DOHH2 (cell line): ENCODE data around the gene PDE4DIP.
"Not testable (repeated sequence)": the region's sequence is repeated elsewhere in the genome, so short reads cannot be mapped to it uniquely, and the experiment has no call there.

Source experiments
- H3F3A ChIP-seq: fragments of 200-600 bp; sonication (generic), shearing (Covaris generic); 2 replicates; pipeline ENCODE4 v1.6.0; 2016; ENCODE audit warnings: antibody characterized with exemption, mild to moderate bottlenecking; ENCODE audit not compliant: control insufficient read depth, insufficient read depth
- H3K27ac ChIP-seq: fragments of 200-600 bp; sonication (generic); 2 replicates; pipeline ENCODE4 v1.5.1; 2014; ENCODE audit warnings: low read depth, mild to moderate bottlenecking, low read length, moderate library complexity
- H3K27me3 ChIP-seq: fragments of 200-600 bp; sonication (generic); 2 replicates; pipeline ENCODE4 v1.6.1; 2014; ENCODE audit warnings: mild to moderate bottlenecking, low read length, mixed read lengths; ENCODE audit not compliant: control insufficient read depth
- H3K36me3 ChIP-seq: fragments of 200-600 bp; sonication (generic); 2 replicates; pipeline ENCODE4 v1.6.1; 2014; ENCODE audit warnings: mild to moderate bottlenecking, low read length, moderate library complexity, mixed read lengths; ENCODE audit not compliant: control insufficient read depth
- H3K4me1 ChIP-seq: fragments of 200-600 bp; sonication (generic); 2 replicates; pipeline ENCODE4 v1.6.1; 2014; ENCODE audit warnings: mild to moderate bottlenecking, low read length, mixed read lengths; ENCODE audit not compliant: control insufficient read depth
- H3K4me2 ChIP-seq: fragments of 200-600 bp; sonication (generic); 2 replicates; pipeline ENCODE4 v1.6.0; 2014; ENCODE audit warnings: mild to moderate bottlenecking, low read length, moderate library complexity
- H3K4me3 ChIP-seq: fragments of 200-600 bp; sonication (generic); 2 replicates; pipeline ENCODE4 v1.5.1; 2014; ENCODE audit warnings: mild to moderate bottlenecking, low read length, mixed read lengths
- H3K79me2 ChIP-seq: fragments of 200-600 bp; sonication (generic); 2 replicates; pipeline ENCODE4 v1.6.1; 2014; ENCODE audit warnings: mild to moderate bottlenecking, low read length, mixed read lengths; ENCODE audit not compliant: control insufficient read depth
- H3K9me2 ChIP-seq: fragments of 200-600 bp; sonication (generic); replicated peaks from 2 replicates; pipeline ENCODE4 v1.6.1; 2014; ENCODE audit warnings: mild to moderate bottlenecking, low read length, mixed read lengths; ENCODE audit not compliant: control insufficient read depth
- H3K9me3 ChIP-seq: fragments of 200-600 bp; sonication (generic); 2 replicates; pipeline ENCODE4 v1.6.1; 2014; ENCODE audit warnings: antibody characterized with exemption, low read length, mixed read lengths; ENCODE audit not compliant: control insufficient read depth, insufficient read depth
- H4K20me1 ChIP-seq: fragments of 200-600 bp; sonication (generic); 2 replicates; pipeline ENCODE4 v1.6.0; 2014; ENCODE audit warnings: low read depth, mild to moderate bottlenecking, antibody characterized with exemption, low read length, moderate library complexity; ENCODE audit not compliant: control insufficient read depth, insufficient read depth

PDE4DIP gene

GRCh38 chr1:149033916-149034315 lies 189.7 kb downstream of the PDE4DIP start:
- not testable (repeated sequence) for H3F3A ChIP-seq, H3K4me3 ChIP-seq, H3K4me2 ChIP-seq, H3K4me1 ChIP-seq, H3K79me2 ChIP-seq, H3K9me3 ChIP-seq, H3K27ac ChIP-seq, H3K27me3 ChIP-seq, H3K36me3 ChIP-seq, H3K9me2 ChIP-seq, H4K20me1 ChIP-seq

GRCh38 chr1:149043056-149043455 lies 198.8 kb downstream of the PDE4DIP start:
- not testable (repeated sequence) for H3K27ac ChIP-seq

GRCh38 chr1:149064611-149065010 lies 220.4 kb downstream of the PDE4DIP start:
- H3K27ac ChIP-seq, H3K36me3 ChIP-seq, H3K4me3 ChIP-seq, H3K4me2 ChIP-seq, H3K9me3 ChIP-seq, H3K27me3 ChIP-seq, H3K79me2 ChIP-seq, H3F3A ChIP-seq, H3K9me2 ChIP-seq, H4K20me1 ChIP-seq, H3K4me1 ChIP-seq: not testable (repeated sequence)

More at GRCh38 chr1:149043056-149043455, 198.8 kb downstream of the PDE4DIP start:
- not testable (repeated sequence) for H3K4me1 ChIP-seq, H3F3A ChIP-seq, H3K9me2 ChIP-seq, H3K4me3 ChIP-seq, H3K9me3 ChIP-seq, H4K20me1 ChIP-seq, H3K79me2 ChIP-seq, H3K4me2 ChIP-seq, H3K36me3 ChIP-seq, H3K27me3 ChIP-seq

GRCh38 chr1:149075505-149076127 lies 231.4 kb downstream of the PDE4DIP start:
- not testable (repeated sequence) for H3K4me2 ChIP-seq, H4K20me1 ChIP-seq, H3K36me3 ChIP-seq

More at GRCh38 chr1:149075505-149076127, 231.4 kb downstream of the PDE4DIP start:
- not testable (repeated sequence) for H3K4me3 ChIP-seq, H3K9me3 ChIP-seq, H3K27me3 ChIP-seq, H3K79me2 ChIP-seq, H3K9me2 ChIP-seq, H3K4me1 ChIP-seq, H3F3A ChIP-seq, H3K27ac ChIP-seq
